AML-193 (cell line): ENCODE measurements around the gene TUBGCP2.

Experiments used
- DNase-seq, 2 experiments: peaks; one replicate each; lab custom pipeline; 2025; lab: John Stamatoyannopoulos, UW

Gene TUBGCP2

GRCh38 chr10:133264461-133264860, 44.2 kb downstream of the TUBGCP2 start:
- no peak for DNase-seq

GRCh38 chr10:133263674-133264073, 45.0 kb downstream of the TUBGCP2 start:
- DNase-seq = no peak

DNA sequence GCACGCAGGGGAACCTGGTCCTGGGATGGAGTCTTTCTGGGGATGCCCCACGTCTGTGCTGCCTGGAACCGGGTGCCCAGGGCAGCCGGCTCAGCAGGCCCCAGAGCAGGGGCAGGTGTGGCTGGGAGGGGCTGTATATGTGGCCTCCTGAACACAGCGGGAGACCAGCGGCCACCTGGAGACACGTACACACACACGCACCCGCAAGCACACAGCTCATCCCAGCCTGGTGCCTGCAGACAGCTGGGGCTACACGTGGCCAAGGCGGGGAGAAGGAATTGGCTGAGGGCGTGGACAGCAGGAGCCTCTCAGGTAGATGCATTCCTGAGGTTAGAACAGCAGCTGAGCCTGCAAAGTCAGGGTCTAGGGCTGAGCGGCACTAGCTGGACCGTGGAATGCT, 46.0 kb downstream of the TUBGCP2 start:
- no peak for DNase-seq

DNA sequence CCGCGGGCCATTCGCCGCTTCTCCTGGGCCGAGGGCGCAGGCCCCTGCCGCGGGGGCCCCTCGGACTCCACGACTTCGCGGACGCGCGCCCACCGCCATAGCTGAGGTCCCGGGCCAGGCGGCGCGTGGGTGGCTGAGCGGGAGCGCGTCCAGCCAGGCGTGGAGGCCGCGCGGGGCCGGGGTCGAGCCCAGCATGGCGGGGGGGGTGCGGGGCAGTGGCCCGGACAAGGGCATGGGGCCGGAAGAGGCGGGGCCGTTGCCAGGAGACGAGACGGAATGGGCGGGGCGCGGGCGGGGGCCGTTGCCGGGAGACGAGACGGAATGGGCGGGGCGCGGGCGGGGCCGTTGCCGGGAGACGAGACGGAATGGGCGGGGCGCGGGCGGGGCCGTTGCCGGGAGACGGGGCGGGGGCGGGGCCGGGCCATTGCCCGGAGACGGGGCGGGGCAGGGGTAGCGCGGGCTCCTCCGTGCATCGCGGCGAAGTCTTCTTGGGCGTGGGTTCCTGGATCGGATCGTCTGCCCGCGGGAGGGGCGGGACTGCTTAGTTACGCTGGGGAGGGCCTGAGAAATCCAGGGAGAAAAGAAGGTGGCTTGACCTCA, 46.8 kb downstream of the TUBGCP2 start:
- DNase-seq = no peak

DNA sequence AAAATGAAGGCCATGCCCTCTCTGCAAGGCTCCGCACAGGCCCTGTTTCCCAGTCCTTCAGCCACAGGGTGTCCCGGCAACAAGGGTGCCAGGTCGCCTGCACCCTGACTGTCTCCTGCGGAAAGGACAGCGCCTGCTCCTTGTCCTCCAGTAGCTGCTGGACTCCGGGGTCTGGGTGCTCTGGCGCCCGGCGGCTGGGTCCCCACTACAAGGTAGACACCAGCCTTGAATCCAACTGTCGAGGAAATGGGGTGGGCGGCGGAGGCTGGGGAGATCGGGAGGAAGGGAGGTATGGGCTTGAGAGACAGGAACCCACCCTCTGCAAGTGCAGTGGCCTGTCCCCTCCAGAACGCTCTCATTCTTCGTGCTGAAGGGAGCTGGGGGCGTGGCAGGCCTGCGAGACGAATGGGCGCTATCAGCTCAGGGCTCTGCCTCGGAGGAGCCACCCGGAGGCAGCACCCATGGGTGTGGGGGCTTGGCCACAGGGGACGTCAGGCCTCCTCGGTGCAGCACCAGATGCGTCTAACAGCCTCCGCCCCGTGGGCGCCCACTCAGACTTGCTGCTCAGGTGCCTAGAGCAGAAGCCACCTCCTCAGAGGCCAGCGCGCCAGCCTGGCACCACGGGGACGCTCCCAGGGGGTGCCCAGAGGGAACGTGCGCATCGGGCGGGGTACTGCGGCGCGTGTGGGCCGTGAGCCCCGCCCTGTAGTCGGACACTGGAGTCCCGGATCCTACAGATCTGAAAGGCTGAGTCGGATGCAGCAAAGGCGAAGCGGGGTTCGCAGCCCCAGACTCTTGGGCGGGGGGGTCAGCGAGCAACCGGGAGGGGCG, 47.6 kb downstream of the TUBGCP2 start:
- DNase-seq = no peak

DNA sequence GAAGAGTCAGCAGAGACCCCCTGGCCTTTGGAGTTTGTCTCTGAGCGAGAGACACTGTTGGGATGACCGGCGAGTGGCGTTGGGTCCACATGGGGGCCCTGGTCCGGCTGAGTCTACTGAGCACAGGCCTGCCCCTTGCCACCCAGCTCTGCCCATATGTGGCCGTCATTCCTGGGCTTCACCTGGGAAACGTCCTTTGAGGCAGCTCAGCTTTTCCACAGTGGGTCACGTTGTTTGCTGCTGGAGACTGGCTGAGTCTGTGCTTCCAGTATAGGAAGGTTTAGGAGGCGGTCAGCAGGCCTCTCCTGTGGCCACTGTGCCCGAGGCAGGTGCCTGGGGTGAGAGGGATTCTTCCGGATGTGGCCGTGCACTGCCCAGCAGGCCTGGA, 49.1 kb downstream of the TUBGCP2 start:
- no peak for DNase-seq

GRCh38 chr10:133258818-133259601, 49.7 kb downstream of the TUBGCP2 start:
- DNase-seq = peak; percentile 87 to 90

DNA sequence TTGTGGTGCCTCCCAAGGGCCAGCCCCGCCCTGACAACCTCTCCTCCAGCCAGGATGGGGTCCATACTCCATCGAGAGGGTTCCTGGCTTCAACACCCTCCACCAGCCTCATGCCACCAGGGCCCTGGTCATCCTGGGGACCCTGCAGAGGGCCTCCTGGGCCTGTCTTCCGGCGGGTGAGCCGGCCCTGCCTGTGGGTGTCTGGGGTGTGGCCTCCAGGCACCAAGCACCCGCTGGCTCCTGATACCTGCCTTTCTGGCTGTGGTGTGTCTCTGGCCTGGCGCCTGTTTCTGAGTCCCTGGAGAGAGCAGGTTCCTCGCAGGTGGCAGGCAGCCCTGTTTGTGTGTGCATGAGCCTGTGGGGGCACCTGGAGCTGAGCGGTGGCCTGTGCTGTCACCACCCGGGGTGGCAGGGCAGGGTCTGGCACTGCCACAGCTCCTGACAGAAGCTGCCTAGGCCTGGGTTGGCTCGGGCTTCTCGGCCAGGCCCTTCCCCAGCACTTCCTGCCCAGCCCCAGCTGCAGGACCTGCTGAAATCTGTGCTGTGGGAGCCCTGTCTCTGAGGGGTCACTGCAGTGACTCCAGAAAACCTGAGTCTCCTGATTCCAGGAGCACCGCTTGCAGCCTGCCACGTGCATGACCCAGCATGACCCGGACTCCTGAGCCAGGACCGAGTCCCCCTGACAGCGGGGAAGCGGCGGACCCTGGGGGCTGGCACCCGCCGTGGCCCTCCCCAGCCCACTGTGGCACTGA, 50.4 kb downstream of the TUBGCP2 start:
- DNase-seq = no peak

- peak; percentile 26 to 32 for DNase-seq
Observed at GRCh38 chr10:133257489-133258065, 51.1 kb downstream of the TUBGCP2 start.

- DNase-seq = no peak
Observed at GRCh38 chr10:133255323-133255722, 53.3 kb downstream of the TUBGCP2 start.

DNA sequence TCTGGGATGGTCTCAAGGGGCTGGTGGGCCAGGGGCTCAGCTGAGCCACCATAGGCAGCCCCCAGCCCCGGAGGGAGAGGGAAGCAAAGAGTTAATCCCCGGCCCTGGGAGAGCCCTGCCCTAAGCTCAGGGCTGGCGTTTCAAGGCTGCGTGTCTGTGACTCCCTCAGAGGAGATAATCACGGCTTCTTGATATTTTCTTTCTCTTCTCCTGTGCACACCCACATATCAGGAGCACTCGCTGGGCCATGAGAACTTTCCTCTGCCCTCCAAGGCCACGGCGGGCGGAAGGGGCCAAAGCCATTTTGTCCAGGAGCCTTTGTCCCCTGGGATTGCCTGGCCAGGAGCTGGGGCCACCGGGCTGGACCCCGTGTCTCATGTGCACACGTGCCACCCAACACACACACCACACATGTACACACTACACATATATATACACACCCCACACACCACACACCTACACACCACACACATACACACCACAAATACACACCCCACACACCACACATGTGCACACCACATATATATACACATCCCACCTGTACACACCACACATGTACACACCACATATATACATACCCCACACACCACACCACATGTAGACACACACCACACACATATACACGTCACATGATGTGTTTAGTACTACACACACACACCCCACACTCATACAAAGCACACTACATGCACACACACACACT, 54.1 kb downstream of the TUBGCP2 start:
- DNase-seq = no peak

- no peak for DNase-seq
Observed at GRCh38 chr10:133253361-133253955, 55.2 kb downstream of the TUBGCP2 start.

DNA sequence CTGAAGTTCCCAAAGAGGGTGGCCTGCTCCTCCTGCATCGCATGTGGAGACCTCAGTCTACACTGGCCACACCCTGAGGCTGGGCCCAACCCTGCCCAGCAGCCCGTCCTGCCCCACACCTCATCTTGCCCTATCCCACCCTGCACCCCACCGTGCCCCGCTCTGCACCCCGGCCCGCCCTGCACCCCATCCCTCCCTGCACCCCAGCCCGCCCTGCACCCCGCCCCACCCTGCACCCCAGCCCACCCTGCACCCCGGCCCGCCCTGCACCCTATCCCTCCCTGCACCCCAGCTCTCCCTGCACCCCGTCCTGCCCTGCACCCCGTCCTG, 56.5 kb downstream of the TUBGCP2 start:
- DNase-seq = no peak

GRCh38 chr10:133251388-133252222, 57.1 kb downstream of the TUBGCP2 start:
- no peak for DNase-seq

DNA sequence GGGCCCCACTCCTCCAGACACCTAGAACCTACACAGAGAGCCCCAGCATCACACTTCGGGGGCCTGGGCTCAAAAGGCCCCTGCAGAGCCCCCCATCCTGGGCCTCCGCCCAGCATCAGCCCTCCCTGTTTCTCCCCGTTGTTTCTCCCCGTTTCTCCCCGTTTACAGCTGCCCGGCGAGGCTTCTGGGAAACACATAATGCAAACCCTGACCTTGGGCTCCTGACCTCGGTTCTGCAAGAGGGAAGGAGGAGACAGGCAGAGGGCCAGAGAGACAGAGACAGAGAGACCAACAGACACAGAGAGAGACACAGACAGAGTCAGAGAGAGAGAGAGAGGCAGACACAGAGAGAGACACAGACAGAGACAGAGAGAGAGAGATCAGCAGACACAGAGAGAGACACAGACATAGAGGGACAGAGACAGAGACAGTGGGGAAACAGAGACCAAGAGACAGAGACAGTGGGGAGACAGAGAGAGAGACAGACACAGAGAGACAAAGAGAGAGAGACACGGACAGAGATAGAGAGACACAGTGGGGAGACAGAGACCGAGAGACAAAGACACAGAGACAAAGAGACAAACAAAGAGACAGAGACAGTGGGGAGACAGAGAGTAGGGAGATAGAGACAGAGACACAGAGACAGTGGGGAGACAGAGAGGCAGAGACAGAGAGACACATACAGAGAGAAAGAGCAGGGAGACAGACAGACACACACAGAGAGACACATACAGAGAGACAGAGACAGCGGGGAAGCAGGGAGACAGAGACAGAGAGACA, 58.5 kb downstream of the TUBGCP2 start:
- DNase-seq = no peak

DNA sequence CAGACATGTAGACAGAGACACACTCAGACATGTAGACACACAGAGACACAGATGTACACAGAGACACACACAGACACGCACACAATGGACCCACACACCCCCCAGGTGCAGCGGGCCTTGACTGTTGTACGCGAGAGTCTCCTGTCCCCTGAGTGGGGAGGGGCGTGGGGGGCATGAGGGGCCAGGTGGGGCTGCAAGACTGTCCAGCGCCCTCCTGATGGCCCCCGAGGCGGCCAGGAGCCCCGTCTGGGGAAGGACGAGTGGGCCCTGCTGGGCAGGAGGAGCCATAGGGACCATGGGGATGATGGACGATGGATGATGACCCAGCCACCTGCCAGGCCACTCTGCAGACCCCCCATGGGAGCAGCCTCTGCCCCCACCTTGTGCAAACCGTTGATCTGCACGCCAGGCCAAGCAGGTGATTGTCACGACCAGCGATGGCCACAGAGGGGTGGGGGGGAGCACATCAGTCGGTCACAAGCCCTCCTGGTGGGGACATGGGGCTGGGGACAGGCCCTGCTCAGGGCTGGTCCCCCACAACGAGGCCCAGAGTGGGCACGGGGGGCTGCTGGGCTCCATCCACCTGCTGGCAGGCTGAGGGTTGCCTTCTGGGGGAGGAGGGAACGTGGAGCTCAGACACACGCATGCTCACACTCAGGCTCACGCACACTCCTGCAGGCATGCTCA, 59.4 kb downstream of the TUBGCP2 start:
- DNase-seq = no peak

DNA sequence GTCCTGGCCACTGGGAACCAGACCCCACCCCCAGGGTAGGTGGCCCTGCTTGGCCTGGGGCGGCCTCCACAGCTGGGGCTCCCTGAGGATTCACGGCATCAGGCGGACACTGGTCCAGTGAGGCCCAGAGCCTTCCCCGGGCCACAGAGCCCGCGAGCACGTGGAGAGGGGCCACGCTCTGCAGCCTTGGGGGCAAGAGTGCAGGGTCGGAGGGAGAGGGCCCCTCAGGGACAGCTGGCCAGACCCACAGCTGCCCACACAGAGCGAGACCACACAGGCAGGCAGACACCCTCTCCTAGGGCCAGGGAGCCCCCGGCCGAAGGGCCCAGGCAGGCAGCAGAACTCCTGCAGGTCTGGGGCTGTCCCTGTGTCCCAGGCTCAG, 60.3 kb downstream of the TUBGCP2 start:
- no peak for DNase-seq

GRCh38 chr10:133247681-133248333, 60.9 kb downstream of the TUBGCP2 start:
- DNase-seq = no peak
